ENCODE data around the gene NAA10.

NAA10 gene

GRCh38 chrX:153927922-153928760 is 6.7 kb downstream of the NAA10 start (continued):
- no peak for TF ChIP-seq ZNF704 (tag by site-specific recombination; IDR thresholded peaks at IDR 0.05)
- no peak for TF ChIP-seq ZNF473 (tag by site-specific recombination; IDR thresholded peaks at IDR 0.05)
- TF ChIP-seq KLF16 (tag by site-specific recombination; IDR thresholded peaks at IDR 0.05), result no peak
- no peak for TF ChIP-seq KLF17 (tag by site-specific recombination; IDR thresholded peaks at IDR 0.05)
- no peak for TF ChIP-seq ZNF585B (tag by site-specific recombination; IDR thresholded peaks at IDR 0.05)
- no peak for TF ChIP-seq ZNF449 (tag by site-specific recombination; IDR thresholded peaks at IDR 0.05)
- TF ChIP-seq PRDM2 (tag by site-specific recombination; IDR thresholded peaks at IDR 0.05; ENCODE audit: borderline replicate concordance), result no peak
- TF ChIP-seq TCF7L2 (IDR thresholded peaks at IDR 0.05; ENCODE audit: borderline replicate concordance, low read depth, low read length), result no peak
- TF ChIP-seq ZBTB49 (tag by site-specific recombination; IDR thresholded peaks at IDR 0.05; ENCODE audit: low read depth), result no peak
- TF ChIP-seq ZNF341 (tag by site-specific recombination; IDR thresholded peaks at IDR 0.05; ENCODE audit: low read depth), result peak; percentile 19
- TF ChIP-seq ZBTB8A (tag by site-specific recombination; IDR thresholded peaks at IDR 0.05), result peak; percentile 97
- peak; percentile 83 for TF ChIP-seq CTCF (tag by site-specific recombination; IDR thresholded peaks at IDR 0.05)
- TF ChIP-seq SETDB1 (IDR thresholded peaks at IDR 0.05; ENCODE audit: insufficient read length, low read length), result no peak
